Measurements from ENCODE around the gene RIPK3.

- TF ChIP-seq CTCF (IDR thresholded peaks at IDR 0.05) (no peak), POLR2A (IDR thresholded peaks at IDR 0.05) (no peak)
Observed at GRCh38 chr14:24369907-24370687, 30.3 kb upstream of the RIPK3 start.

All from lower leg skin (tissue), 3 donors.